ENCODE results near the gene TM9SF2.

The TM9SF2 gene

GRCh38 chr13:99495466-99496183 lies 5.6 kb upstream of the TM9SF2 start:
- DNase-seq: no peak

DNA sequence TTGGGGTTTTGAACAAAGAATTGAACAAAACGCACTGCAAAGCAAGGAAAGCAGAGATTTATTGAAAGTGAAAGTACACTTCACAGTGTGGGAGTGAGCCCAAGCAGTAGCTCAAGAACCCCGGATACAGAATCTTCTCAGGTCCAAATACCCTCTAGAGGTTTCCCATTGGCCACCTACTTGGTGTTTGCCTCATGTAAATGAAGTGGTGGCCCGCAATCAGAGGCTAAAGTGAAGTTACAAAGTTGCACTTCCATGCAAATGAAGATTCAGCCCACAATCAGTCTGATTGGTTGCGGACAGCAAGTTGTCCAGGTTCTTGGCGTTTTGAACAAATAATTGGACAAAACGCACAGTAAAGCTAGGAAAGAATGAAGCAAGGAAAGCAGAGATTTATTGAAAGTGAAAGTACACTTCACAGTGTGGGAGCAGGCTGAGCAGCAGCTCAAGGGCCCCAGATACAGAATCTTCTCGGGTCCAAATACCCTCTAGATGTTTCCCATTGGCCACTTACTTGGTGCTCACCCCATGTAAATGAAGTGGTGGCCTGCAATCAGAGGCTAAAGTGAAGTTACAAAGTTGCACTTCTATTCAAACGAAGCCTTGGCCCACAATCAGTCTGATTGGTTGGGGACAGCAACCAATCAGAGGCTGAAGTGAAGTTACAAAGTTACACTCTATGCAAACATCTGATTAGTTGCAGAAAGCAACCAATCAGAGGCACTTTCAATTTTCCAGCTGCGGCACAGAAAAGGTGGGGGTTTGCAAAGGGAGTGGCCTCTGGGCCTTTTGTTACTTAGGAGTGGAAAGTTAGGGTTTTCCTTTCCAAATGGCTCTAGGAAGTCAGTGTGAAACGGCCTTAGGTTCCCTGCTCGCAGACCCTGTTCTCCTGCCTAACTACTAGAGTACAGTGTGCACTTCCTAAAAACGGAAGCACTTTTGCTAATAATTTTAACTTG lies 4.8 kb upstream of the TM9SF2 start:
- peak; percentile 36 for DNase-seq

- DNase-seq: peak; percentile 85
Observed at GRCh38 chr13:99498171-99499161, 2.8 kb upstream of the TM9SF2 start.

GRCh38 chr13:99500839-99501183 lies 461 bp upstream of the TM9SF2 start:
- DNase-seq: no peak

DNA sequence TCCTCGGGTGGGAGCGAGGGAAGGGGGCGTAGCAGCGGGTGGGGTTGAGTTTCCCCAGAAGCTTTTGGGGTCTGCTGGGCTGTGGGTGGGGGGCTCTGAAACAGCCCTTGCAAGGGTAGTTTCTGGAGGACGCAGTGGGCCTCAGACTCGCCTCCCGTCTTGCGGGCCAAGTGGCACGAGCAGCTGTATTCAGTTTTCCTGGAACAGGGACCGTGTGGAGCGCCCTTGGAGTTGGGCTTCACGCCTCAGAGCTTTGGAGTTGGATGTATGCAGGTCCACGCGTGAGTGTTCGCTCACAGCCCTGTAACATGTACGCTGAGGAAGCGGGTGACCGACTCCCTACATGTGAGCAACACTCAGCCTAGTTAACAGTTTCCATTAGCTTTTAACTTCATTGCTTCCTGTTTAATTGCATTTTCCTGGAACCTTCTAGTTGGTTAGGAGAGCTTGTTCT lies 603 bp downstream of the TM9SF2 start:
- DNase-seq: no peak

GRCh38 chr13:99505814-99506269 lies 4.6 kb downstream of the TM9SF2 start:
- no peak for DNase-seq

- no peak for DNase-seq
Observed at GRCh38 chr13:99506634-99507033, 5.4 kb downstream of the TM9SF2 start.

GRCh38 chr13:99507054-99507453 lies 5.8 kb downstream of the TM9SF2 start:
- DNase-seq: no peak

GRCh38 chr13:99507551-99507950 lies 6.3 kb downstream of the TM9SF2 start:
- DNase-seq: no peak

DNA sequence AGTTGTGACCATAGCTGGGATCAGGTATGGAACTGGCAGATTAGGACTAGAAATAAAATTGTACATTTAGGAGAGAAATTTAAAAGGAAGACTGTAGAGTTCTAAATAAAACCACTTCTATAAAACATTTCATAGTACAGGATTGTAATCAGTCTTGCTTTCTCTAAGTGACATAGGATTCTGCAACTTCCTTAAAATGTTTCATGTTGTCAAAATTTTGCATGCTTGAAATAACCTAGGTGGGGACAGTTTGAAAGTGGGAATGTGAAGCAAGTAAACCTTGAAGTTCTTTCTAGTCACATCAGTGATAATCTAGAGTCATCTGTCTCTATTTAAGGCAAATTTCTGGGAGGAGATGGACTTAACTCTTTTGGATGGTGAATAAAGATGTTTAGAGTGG lies 6.7 kb downstream of the TM9SF2 start:
- DNase-seq: no peak

- DNase-seq: no peak
Observed at GRCh38 chr13:99509479-99509878, 8.2 kb downstream of the TM9SF2 start.

GRCh38 chr13:99514801-99515200 lies 13.5 kb downstream of the TM9SF2 start:
- no peak for DNase-seq

DNA sequence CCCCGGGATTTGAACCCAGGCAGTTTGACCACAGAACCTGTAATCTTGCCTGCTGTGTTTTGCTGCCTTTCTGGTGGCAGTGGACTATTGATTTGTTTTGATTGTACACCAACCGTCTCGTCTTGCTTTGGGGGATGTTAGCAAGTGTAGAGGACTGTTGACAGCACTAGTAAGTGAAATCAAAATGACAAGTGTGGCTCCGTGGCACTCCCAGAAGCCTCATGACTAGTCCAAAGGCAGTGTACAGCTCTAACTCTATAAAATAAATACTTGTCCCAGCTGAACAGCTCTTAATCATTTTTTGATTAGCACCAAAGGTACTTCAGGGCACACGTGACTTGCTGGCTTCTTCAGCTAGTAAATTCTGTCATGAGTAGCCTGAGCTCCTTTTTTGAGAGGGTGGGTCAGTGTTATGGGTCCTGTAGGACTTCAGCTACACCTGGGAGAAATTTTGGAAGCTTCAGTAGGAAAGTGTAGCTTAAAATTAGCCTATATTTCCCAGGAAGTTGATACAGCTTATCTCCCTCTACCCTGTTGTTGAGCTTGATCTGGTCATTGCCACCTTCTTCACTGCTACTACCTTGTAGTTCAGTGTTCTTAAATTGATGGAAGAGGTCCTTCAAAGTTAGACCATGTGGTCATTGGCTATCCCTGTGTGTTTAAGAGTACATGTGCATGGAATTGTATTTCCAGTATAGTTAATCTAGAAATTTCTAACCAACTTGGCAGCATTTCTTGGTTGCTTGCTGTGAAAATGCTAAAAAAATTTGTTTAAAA lies 15.1 kb downstream of the TM9SF2 start:
- no peak for DNase-seq

- DNase-seq: no peak
Observed at GRCh38 chr13:99517577-99517976, 16.3 kb downstream of the TM9SF2 start.

DNA sequence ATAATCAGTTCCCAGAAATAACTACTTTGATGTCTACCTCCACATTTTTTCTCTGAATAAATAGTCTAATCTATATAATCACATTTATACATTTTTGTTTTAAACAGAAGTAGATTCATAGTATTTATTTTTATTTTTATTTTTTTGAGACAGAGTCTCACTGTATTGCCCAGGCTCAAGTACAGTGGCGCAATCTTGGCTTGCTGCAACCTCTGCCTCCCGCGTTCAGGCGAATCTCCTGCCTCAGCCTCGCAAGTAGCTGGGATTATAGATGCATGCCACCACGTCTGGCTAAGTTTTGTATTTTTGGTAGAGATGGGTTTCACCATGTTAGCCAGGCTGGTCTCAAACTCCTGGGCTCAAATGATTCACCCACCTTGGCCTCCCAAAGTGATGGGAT lies 16.7 kb downstream of the TM9SF2 start:
- DNase-seq: no peak

DNA sequence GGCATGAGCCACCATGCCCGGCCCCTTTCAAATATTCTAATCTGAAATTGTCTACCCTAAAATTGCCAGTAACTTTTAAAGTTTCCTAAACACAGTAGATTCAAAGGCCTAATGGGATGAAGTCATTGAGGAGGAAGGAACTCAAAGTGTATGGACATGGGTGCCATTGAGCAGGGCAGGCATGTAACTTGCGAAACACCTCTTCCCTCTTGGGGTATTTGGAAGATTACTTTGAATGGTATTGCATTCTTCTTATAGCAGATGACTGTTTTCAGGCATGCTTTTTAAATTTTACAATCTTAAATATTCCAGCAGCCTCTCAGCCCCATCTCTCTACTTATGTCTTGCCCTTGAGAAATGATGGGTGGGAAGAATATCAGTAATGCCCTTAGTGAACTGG lies 21.0 kb downstream of the TM9SF2 start:
- DNase-seq: no peak

GRCh38 chr13:99523838-99524237 lies 22.6 kb downstream of the TM9SF2 start:
- DNase-seq: no peak

GRCh38 chr13:99525967-99526366 lies 24.7 kb downstream of the TM9SF2 start:
- no peak for DNase-seq

DNA sequence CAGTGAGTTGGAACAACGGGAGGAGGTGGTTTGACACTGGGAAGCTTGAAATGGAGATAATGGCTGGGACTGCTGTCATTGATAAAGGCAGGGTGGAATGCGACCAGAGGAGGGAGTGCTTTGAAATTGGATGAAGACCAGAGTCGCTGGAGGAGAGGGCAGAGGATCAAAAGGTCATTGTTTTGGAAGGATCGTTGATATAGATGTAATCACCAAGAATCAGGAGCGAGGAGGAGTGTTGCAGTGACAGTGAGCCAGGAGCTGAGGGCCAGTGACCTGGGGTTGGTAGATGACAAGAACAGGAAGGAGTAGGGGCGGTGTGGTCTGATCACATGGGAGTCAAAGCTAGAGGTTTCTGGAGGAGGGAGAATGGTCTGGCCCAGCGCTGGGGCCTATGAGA lies 25.3 kb downstream of the TM9SF2 start:
- no peak for DNase-seq

GRCh38 chr13:99527301-99527700 lies 26.0 kb downstream of the TM9SF2 start:
- DNase-seq: no peak

- no peak for DNase-seq
Observed at GRCh38 chr13:99528547-99528946, 27.3 kb downstream of the TM9SF2 start.

DNA sequence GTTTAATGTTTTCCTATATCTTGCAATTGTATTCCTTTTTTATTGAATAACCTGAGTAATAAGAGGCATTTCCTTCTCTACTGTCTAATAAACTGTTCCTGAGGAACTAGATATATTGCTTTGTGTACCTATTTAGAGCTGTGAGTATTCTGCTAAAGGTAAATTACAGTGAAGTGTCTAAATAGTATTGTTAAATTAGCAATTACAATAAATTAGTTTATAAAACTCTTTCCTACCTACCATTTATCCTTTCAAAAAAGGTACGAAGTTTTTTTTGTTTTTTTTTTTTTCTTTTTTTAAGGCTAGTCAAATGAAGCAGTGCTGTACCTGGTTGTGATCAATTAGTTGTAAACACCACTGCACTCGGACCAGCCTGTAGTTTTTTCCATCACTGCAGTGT lies 34.8 kb downstream of the TM9SF2 start:
- no peak for DNase-seq
